Osteocyte (in vitro differentiated cells): ENCODE data around the gene SYNPO2. TPM values are rescaled to one million over a fixed set of nuclear protein-coding genes. Genes with fewer than 3 reads are reported as not detected.
A peak's percentile ranks its signal among the peaks of the same experiment; 100 is the strongest.

Source experiments
- DNase-seq: peaks from one replicate; pipeline ENCODE4 v3.0.0; 2021; ENCODE audit warnings: mixed read lengths; ENCODE audit not compliant: unreplicated experiment; ENCODE audit errors: extremely low spot score
- H3K27ac Mint-ChIP-seq: one replicate; pipeline ENCODE4 v1.8.0; 2021; ENCODE audit warnings: mild to moderate bottlenecking, mixed read lengths; ENCODE audit not compliant: unreplicated experiment
- H3K27me3 Mint-ChIP-seq: one replicate; pipeline ENCODE4 v1.8.0; 2021; ENCODE audit warnings: mixed read lengths; ENCODE audit not compliant: unreplicated experiment
- H3K36me3 Mint-ChIP-seq: one replicate; pipeline ENCODE4 v1.8.0; 2021; ENCODE audit warnings: mixed read lengths; ENCODE audit not compliant: unreplicated experiment
- H3K4me1 Mint-ChIP-seq: one replicate; pipeline ENCODE4 v1.8.0; 2021; ENCODE audit warnings: mixed read lengths; ENCODE audit not compliant: unreplicated experiment
- H3K4me3 Mint-ChIP-seq: one replicate; pipeline ENCODE4 v1.8.0; 2021; ENCODE audit warnings: mild to moderate bottlenecking, moderate library complexity, mixed read lengths; ENCODE audit not compliant: unreplicated experiment
- H3K9me3 Mint-ChIP-seq: one replicate; pipeline ENCODE4 v1.8.0; 2021; ENCODE audit warnings: mixed read lengths; ENCODE audit not compliant: unreplicated experiment
- CTCF ChIP-seq: fragments of 200-600 bp; sonication (generic); IDR thresholded peaks from 2 replicates; pipeline ENCODE4 v1.5.0; 2021; ENCODE audit warnings: antibody characterized with exemption, mild to moderate bottlenecking, moderate library complexity
- total RNA-seq: library from RNA; stranded (reverse); gene quantifications from 2 replicates; pipeline ENCODE4 v1.2.1, GENCODE V29; 2021

Gene SYNPO2
- total RNA-seq, 1 donor from 2014 or later: 4.1 TPM

- Mint-ChIP-seq H3K4me1 (peaks cover 5% of the 10 kb centered on the region), H3K27ac (no peak overlapping the region), H3K9me3 (peaks cover 8% of the 10 kb centered on the region)
Measured at GRCh38 chr4:119082661-119083060, 194.0 kb downstream of the SYNPO2 start.

GRCh38 chr4:119084513-119084912 lies 195.9 kb downstream of the SYNPO2 start:
- H3K4me3 Mint-ChIP-seq: no peak overlapping the region
- H3K27me3 Mint-ChIP-seq: no peaks in the 10 kb centered on the region
- no peaks in the 10 kb centered on the region for H3K36me3 Mint-ChIP-seq

More at GRCh38 chr4:119082661-119083060, 194.0 kb downstream of the SYNPO2 start:
- Mint-ChIP-seq H3K36me3 (no peaks in the 10 kb centered on the region), H3K4me3 (no peak overlapping the region), H3K27me3 (no peaks in the 10 kb centered on the region)
- DNase-seq: no peak
- no peak for TF ChIP-seq CTCF

GRCh38 chr4:119087121-119087520 lies 198.5 kb downstream of the SYNPO2 start:
- Mint-ChIP-seq H3K9me3 (peaks cover 16% of the 10 kb centered on the region), H3K27ac (no peak overlapping the region), H3K27me3 (no peaks in the 10 kb centered on the region), H3K4me3 (no peak overlapping the region), H3K36me3 (no peaks in the 10 kb centered on the region), H3K4me1 (no peaks in the 10 kb centered on the region)
- TF ChIP-seq CTCF: peak; percentile 42
- no peak for DNase-seq

More at GRCh38 chr4:119084513-119084912, 195.9 kb downstream of the SYNPO2 start:
- H3K4me1 Mint-ChIP-seq: peaks cover 5% of the 10 kb centered on the region
- peaks cover 8% of the 10 kb centered on the region for H3K9me3 Mint-ChIP-seq
- no peak overlapping the region for H3K27ac Mint-ChIP-seq
- DNase-seq: no peak
- TF ChIP-seq CTCF: no peak

- peaks cover 16% of the 10 kb centered on the region for H3K9me3 Mint-ChIP-seq
Measured at GRCh38 chr4:119087656-119088055, 199.0 kb downstream of the SYNPO2 start.

More at GRCh38 chr4:119087656-119088055, 199.0 kb downstream of the SYNPO2 start:
- TF ChIP-seq CTCF: no peak
- no peak for DNase-seq
- Mint-ChIP-seq H3K27ac (no peak overlapping the region), H3K36me3 (no peaks in the 10 kb centered on the region), H3K4me3 (no peak overlapping the region), H3K27me3 (no peaks in the 10 kb centered on the region), H3K4me1 (no peaks in the 10 kb centered on the region)
